Stimulated activated effector memory CD8-positive, alpha-beta T cell treated with anti-CD3 and anti-CD28 coated beads, Interleukin-12 subunit alpha, Interleukin-12 subunit beta, amount 100 ng/mL, for 72 hours (primary cell): ENCODE data around the gene HMX1.

Experiments
- ATAC-seq: fragments of 150-1000 bp; cut with Tn5 transposase; 2 replicates; pipeline ENCODE4 v1.10.0; 2021
- DNase-seq, 2 donors: peaks; one replicate each; pipeline ENCODE4 v3.0.0; 2021 to 2022; ENCODE audit warnings: low spot score in 2 of 2
- H3K27ac Mint-ChIP-seq: one replicate; pipeline ENCODE4 v1.8.0; 2022; ENCODE audit warnings: mild to moderate bottlenecking, mixed read lengths
- H3K36me3 Mint-ChIP-seq: one replicate; pipeline ENCODE4 v1.8.0; 2022; ENCODE audit warnings: mild to moderate bottlenecking, mixed read lengths
- H3K4me1 Mint-ChIP-seq: one replicate; pipeline ENCODE4 v1.8.0; 2022; ENCODE audit warnings: mixed read lengths
- H3K4me3 Mint-ChIP-seq: one replicate; pipeline ENCODE4 v1.8.0; 2022; ENCODE audit warnings: mild to moderate bottlenecking, mixed read lengths
- H3K9me3 Mint-ChIP-seq: one replicate; pipeline ENCODE4 v1.8.0; 2022; ENCODE audit warnings: mixed read lengths

HMX1 gene

GRCh38 chr4:8901335-8901734 is 29.7 kb upstream of the HMX1 start:
- Mint-ChIP-seq H3K9me3 (peaks cover 4% of the 10 kb centered on the region), H3K4me3 (no peak overlapping the region), H3K36me3 (no peaks in the 10 kb centered on the region), H3K4me1 (no peaks in the 10 kb centered on the region), H3K27ac (no peak overlapping the region)
- no peak for ATAC-seq
- no peak for DNase-seq

GRCh38 chr4:8900588-8900987 is 28.9 kb upstream of the HMX1 start:
- no peak for DNase-seq
- Mint-ChIP-seq H3K4me1 (no peaks in the 10 kb centered on the region), H3K36me3 (no peaks in the 10 kb centered on the region), H3K9me3 (peaks cover 4% of the 10 kb centered on the region), H3K27ac (no peak overlapping the region), H3K4me3 (no peak overlapping the region)
- no peak for ATAC-seq

GRCh38 chr4:8898419-8898818 is 26.8 kb upstream of the HMX1 start:
- ATAC-seq, result no peak
- H3K9me3 Mint-ChIP-seq, result peaks cover 4% of the 10 kb centered on the region
- DNase-seq, result no peak
- no peaks in the 10 kb centered on the region for H3K36me3 Mint-ChIP-seq
- no peak overlapping the region for H3K4me3 Mint-ChIP-seq
- H3K27ac Mint-ChIP-seq, result no peak overlapping the region
- no peaks in the 10 kb centered on the region for H3K4me1 Mint-ChIP-seq

- no peak for DNase-seq
- no peak overlapping the region for H3K27ac Mint-ChIP-seq
- H3K36me3 Mint-ChIP-seq, result no peaks in the 10 kb centered on the region
- H3K4me3 Mint-ChIP-seq, result no peak overlapping the region
- no peak for ATAC-seq
- H3K9me3 Mint-ChIP-seq, result peaks cover 4% of the 10 kb centered on the region
- H3K4me1 Mint-ChIP-seq, result no peaks in the 10 kb centered on the region
These were observed 25.9 kb upstream of the HMX1 start for GRCh38 chr4:8897251-8898167.

- peaks cover 3% of the 10 kb centered on the region for H3K9me3 Mint-ChIP-seq
These were observed 24.9 kb upstream of the HMX1 start for GRCh38 chr4:8896506-8896905.

GRCh38 chr4:8896071-8896470 is 24.4 kb upstream of the HMX1 start:
- Mint-ChIP-seq H3K36me3 (no peaks in the 10 kb centered on the region), H3K27ac (no peak overlapping the region), H3K9me3 (no peaks in the 10 kb centered on the region)

More at GRCh38 chr4:8896506-8896905, 24.9 kb upstream of the HMX1 start:
- ATAC-seq (no peak), DNase-seq (no peak)
- Mint-ChIP-seq H3K36me3 (no peaks in the 10 kb centered on the region), H3K27ac (no peak overlapping the region), H3K4me1 (no peaks in the 10 kb centered on the region), H3K4me3 (no peak overlapping the region)

GRCh38 chr4:8895295-8895694 is 23.7 kb upstream of the HMX1 start:
- H3K9me3 Mint-ChIP-seq, result no peaks in the 10 kb centered on the region
- H3K27ac Mint-ChIP-seq, result no peak overlapping the region
- no peak for DNase-seq
- ATAC-seq, result no peak
- no peaks in the 10 kb centered on the region for H3K4me1 Mint-ChIP-seq
- no peaks in the 10 kb centered on the region for H3K36me3 Mint-ChIP-seq
- H3K4me3 Mint-ChIP-seq, result no peak overlapping the region

More at GRCh38 chr4:8896071-8896470, 24.4 kb upstream of the HMX1 start:
- no peak for DNase-seq
- no peak for ATAC-seq
- Mint-ChIP-seq H3K4me1 (no peaks in the 10 kb centered on the region), H3K4me3 (no peak overlapping the region)

GRCh38 chr4:8894424-8894816 is 22.8 kb upstream of the HMX1 start:
- Mint-ChIP-seq H3K27ac (no peak overlapping the region), H3K36me3 (no peaks in the 10 kb centered on the region), H3K4me1 (no peaks in the 10 kb centered on the region), H3K4me3 (no peak overlapping the region), H3K9me3 (no peaks in the 10 kb centered on the region)
- ATAC-seq (no peak), DNase-seq (no peak)

GRCh38 chr4:8893624-8894423 is 22.2 kb upstream of the HMX1 start:
- Mint-ChIP-seq H3K9me3 (no peaks in the 10 kb centered on the region), H3K27ac (no peak overlapping the region), H3K4me3 (no peak overlapping the region), H3K36me3 (no peaks in the 10 kb centered on the region), H3K4me1 (no peaks in the 10 kb centered on the region)
- ATAC-seq (no peak), DNase-seq (no peak)

- H3K27ac Mint-ChIP-seq, result no peak overlapping the region
- no peaks in the 10 kb centered on the region for H3K9me3 Mint-ChIP-seq
- DNase-seq (no peak), ATAC-seq (no peak)
- no peaks in the 10 kb centered on the region for H3K4me1 Mint-ChIP-seq
- H3K36me3 Mint-ChIP-seq, result no peaks in the 10 kb centered on the region
- H3K4me3 Mint-ChIP-seq, result no peak overlapping the region
These were observed 21.6 kb upstream of the HMX1 start for GRCh38 chr4:8893227-8893623.

GRCh38 chr4:8892556-8893226 is 21.1 kb upstream of the HMX1 start:
- Mint-ChIP-seq H3K9me3 (no peaks in the 10 kb centered on the region), H3K4me3 (no peak overlapping the region), H3K27ac (no peak overlapping the region), H3K36me3 (no peaks in the 10 kb centered on the region), H3K4me1 (no peaks in the 10 kb centered on the region)
- ATAC-seq (no peak), DNase-seq (no peak)

- Mint-ChIP-seq H3K4me1 (no peaks in the 10 kb centered on the region), H3K36me3 (no peaks in the 10 kb centered on the region), H3K9me3 (peaks cover 2% of the 10 kb centered on the region), H3K4me3 (no peak overlapping the region), H3K27ac (no peak overlapping the region)
- ATAC-seq, result no peak
- DNase-seq, result no peak
These were observed 20.3 kb upstream of the HMX1 start for GRCh38 chr4:8891646-8892555.

GRCh38 chr4:8891255-8891645 is 19.6 kb upstream of the HMX1 start:
- Mint-ChIP-seq H3K4me1 (no peaks in the 10 kb centered on the region), H3K9me3 (peaks cover 2% of the 10 kb centered on the region), H3K4me3 (no peak overlapping the region), H3K36me3 (no peaks in the 10 kb centered on the region), H3K27ac (no peak overlapping the region)
- ATAC-seq (no peak), DNase-seq (no peak)

GRCh38 chr4:8888856-8889255 is 17.2 kb upstream of the HMX1 start:
- Mint-ChIP-seq H3K36me3 (no peaks in the 10 kb centered on the region), H3K4me3 (no peak overlapping the region), H3K9me3 (peaks cover 2% of the 10 kb centered on the region), H3K4me1 (no peaks in the 10 kb centered on the region), H3K27ac (no peak overlapping the region)
- ATAC-seq (no peak), DNase-seq (no peak)
